Subcutaneous abdominal adipose tissue (tissue), 5 donors: Measurements from ENCODE around the gene RAB40B.

ENCODE experiments used
- H3K27ac ChIP-seq: one replicate; pipeline ENCODE4 v1.7.0; 2013; ENCODE audit warnings: low read depth, mild to moderate bottlenecking, inconsistent platforms, low read length, moderate library complexity
- H3K27me3 ChIP-seq, 5 donors: one replicate each; pipeline ENCODE4 v1.7.0; 2013; ENCODE audit warnings: low read length in 5 of 5, inconsistent platforms in 1 of 5; ENCODE audit not compliant: control insufficient read depth in 5 of 5, insufficient read depth in 4 of 5
- H3K36me3 ChIP-seq, 5 donors: one replicate each; pipeline ENCODE4 v1.7.0; 2013; ENCODE audit warnings: low read length in 5 of 5; ENCODE audit not compliant: control insufficient read depth in 5 of 5, insufficient read depth in 5 of 5
- H3K4me1 ChIP-seq, 5 donors: one replicate each; pipeline ENCODE4 v1.7.0; 2013; ENCODE audit warnings: low read length in 5 of 5, mild to moderate bottlenecking in 3 of 5, moderate library complexity in 1 of 5; ENCODE audit not compliant: control insufficient read depth in 5 of 5, insufficient read depth in 5 of 5
- H3K4me3 ChIP-seq, 5 donors: one replicate each; pipeline ENCODE4 v1.7.0; 2013; ENCODE audit warnings: low read length in 5 of 5, low read depth in 1 of 5
- H3K9ac ChIP-seq, 5 donors: one replicate each; pipeline ENCODE4 v1.7.0; 2013; ENCODE audit warnings: low read length in 5 of 5, mild to moderate bottlenecking in 4 of 5, moderate library complexity in 3 of 5
- H3K9me3 ChIP-seq, 5 donors: one replicate each; pipeline ENCODE4 v1.7.0; 2013; ENCODE audit warnings: low read length in 5 of 5; ENCODE audit not compliant: control insufficient read depth in 5 of 5
- donor health status: healthy.
- donor health status: healthy.
- donor health status: healthy.
- donor health status: healthy.
- donor health status: healthy.

The RAB40B gene

DNA sequence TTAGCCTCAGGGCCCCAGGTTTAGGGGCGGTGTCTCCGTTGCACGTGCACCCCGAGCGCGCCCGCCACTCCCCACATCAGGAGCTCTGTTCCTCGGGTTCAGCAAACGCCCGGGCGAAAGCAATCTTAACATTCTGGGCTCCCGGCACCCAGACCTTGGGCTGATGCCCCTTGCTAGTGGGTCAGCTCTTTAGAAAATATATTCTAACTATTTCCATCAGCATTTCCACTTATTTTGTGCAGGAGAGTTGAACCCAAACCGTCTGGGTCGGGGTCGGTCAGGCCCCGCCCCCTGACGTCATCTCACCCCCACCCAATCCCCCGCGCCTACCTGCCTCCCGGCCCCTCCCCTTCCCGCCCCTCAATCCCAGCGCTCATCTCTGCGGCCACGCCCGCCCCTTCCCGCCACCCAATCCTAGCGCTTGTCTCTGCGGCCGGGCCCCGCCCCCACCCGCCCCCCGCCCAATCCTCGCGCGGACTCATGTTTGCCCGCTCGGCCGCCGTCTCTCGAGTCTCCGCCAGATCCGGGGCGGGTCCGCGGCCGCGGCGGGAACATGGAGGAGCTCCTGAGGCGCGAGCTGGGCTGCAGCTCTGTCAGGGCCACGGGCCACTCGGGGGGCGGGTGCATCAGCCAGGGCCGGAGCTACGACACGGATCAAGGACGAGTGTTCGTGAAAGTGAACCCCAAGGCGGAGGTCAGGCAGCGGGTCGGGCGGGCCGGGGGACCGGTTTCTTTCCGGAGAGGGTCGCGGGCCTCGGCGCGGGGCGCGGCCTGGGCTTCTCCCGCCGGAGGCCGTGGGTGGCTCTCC is 17.9 kb upstream of the RAB40B start, which contains the start of gene FN3KRP:
TSS of gene FN3KRP (plus strand) at position 504 of the 808 bp plus-strand sequence. CDS start at position 554, 50 bp downstream.
- Histone ChIP-seq H3K27ac (peak within 1 kb of the TSS; percentile 16), H3K9ac (peak within 1 kb of the TSS; percentile 26 to 93 (median 80)), H3K9me3 (no peaks in the 10 kb centered on the region), H3K27me3 (no peaks in the 10 kb centered on the region), H3K4me3 (peak within 1 kb of the TSS; percentile 75 to 91 (median 84)), H3K36me3 (peaks cover 0 to 22% (median 17%) of the 10 kb centered on the region in 5 donors), H3K4me1 (peaks cover 1 to 22% (median 19%) of the 10 kb centered on the region in 5 donors)

GRCh38 chr17:82713071-82713723 is 14.7 kb upstream of the RAB40B start:
- H3K4me1 ChIP-seq, result peaks cover 1 to 21% (median 18%) of the 10 kb centered on the region in 5 donors
- H3K9ac ChIP-seq, result no peak overlapping the region
- H3K27me3 ChIP-seq, result peaks cover 0 to 10% (median 4%) of the 10 kb centered on the region in 5 donors
- no peaks in the 10 kb centered on the region for H3K9me3 ChIP-seq
- H3K27ac ChIP-seq, result no peak overlapping the region
- no peaks in the 10 kb centered on the region for H3K36me3 ChIP-seq
- no peak overlapping the region for H3K4me3 ChIP-seq

DNA sequence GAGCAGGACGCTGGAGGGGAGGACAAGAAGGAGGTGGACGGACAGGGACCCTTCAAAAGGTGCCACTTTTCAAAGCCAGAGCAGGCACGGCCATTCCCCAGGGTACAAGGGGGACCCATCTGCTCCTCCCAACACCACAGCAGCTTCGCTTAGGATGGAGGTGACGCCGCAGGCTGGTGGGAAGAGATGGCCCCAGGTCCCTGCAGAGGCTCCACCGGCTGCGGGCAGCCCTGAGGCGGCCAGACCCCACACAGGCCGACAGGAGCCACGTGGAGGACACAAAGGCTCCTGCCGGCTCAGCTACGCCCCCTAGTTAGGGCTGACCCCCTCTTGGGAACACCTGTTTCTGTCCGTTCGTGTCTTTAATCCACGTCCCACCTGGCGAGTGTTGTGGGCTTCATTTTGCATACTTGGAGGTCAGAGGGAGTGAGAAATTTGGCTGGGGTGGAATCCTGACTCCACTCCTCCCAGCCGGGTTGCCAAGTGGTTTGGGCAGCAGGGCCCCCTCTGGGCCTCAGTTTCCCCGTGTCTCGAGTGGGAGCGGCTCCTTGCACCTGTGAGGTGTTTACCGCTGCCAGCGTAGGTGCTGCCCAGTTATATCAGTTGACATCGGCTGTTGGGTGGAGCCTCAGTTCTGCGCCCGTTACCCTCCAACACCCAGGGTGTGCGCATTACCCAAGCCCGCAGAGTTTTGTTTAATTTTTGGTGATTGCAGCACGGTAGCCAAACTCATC is 12.2 kb upstream of the RAB40B start:
- H3K4me3 ChIP-seq, result no peak overlapping the region
- H3K9me3 ChIP-seq, result no peaks in the 10 kb centered on the region
- peaks cover 0 to 10% (median 4%) of the 10 kb centered on the region in 5 donors for H3K27me3 ChIP-seq
- no peak overlapping the region for H3K27ac ChIP-seq
- no peak overlapping the region for H3K9ac ChIP-seq
- H3K36me3 ChIP-seq, result no peaks in the 10 kb centered on the region
- H3K4me1 ChIP-seq, result peaks cover 0 to 1% (median under 1%) of the 10 kb centered on the region in 5 donors

- peaks cover 2 to 10% (median 6%) of the 10 kb centered on the region in 5 donors for H3K27me3 ChIP-seq
- H3K4me3 ChIP-seq, result no peak overlapping the region
- H3K27ac ChIP-seq, result no peak overlapping the region
- no peaks in the 10 kb centered on the region for H3K36me3 ChIP-seq
- no peaks in the 10 kb centered on the region for H3K9me3 ChIP-seq
- H3K9ac ChIP-seq, result no peak overlapping the region
- H3K4me1 ChIP-seq, result no peaks in the 10 kb centered on the region
Measured at GRCh38 chr17:82709676-82710498, 11.4 kb upstream of the RAB40B start.

DNA sequence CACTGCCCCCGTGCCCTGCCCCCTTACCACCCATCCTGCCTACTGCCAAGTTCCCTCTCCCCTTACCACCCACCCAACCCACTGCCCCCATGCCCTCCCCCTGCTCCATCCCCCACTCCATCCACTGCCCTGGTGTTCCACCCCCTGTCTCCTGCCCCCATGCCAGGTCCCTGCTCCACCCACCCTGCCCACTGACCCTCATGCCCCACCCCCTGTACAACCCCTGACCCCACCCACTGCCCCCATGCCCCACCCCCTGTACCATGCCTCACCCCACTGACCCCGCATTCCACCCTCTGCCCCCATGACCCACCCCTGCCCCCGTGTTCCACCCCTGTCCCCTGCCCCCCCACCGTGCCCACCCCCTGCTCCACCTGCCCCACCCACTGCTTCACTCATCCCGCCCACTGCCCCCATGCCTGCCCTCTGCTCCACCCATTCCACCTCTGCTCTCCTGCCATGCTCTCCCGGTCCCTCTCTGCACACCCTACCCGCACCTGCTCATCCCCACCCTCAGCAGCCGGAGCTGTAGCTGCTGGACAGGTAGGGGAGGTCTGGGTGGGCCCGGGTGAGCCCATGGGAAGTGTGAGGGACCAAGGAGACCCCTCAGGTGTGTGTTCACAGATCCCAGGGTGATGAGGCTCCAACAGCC is 10.7 kb upstream of the RAB40B start:
- Histone ChIP-seq H3K4me3 (no peak overlapping the region), H3K36me3 (no peaks in the 10 kb centered on the region), H3K27me3 (peaks cover 3 to 13% (median 8%) of the 10 kb centered on the region in 5 donors), H3K27ac (no peak overlapping the region), H3K9me3 (no peaks in the 10 kb centered on the region), H3K4me1 (no peaks in the 10 kb centered on the region), H3K9ac (no peak overlapping the region)

DNA sequence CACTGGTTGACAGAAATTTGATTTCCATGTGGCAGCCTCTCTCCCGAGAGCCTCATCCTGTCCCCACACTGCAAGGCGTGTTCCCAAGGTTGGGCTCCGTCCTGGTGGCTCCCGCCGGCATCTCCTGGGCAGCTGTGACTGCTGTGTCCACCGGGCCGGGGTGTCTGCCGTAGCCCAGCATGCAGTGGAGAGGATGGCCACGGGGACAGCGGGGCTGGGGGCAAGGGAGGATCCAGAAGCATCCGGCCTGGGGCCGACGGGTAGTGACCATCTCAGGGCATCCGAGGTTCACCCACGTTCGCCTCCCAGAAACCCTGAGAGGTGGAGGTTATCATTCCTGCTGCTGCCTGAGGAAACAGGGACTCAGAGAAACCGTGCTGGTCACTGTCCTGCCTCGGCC is 7.3 kb upstream of the RAB40B start:
- H3K27ac ChIP-seq, result no peak overlapping the region
- no peaks in the 10 kb centered on the region for H3K36me3 ChIP-seq
- no peaks in the 10 kb centered on the region for H3K9me3 ChIP-seq
- H3K27me3 ChIP-seq, result peaks cover 4 to 16% (median 8%) of the 10 kb centered on the region in 5 donors
- H3K9ac ChIP-seq, result no peak overlapping the region
- H3K4me3 ChIP-seq, result no peak overlapping the region
- H3K4me1 ChIP-seq, result no peaks in the 10 kb centered on the region

- H3K9me3 ChIP-seq, result no peaks in the 10 kb centered on the region
- no peaks in the 10 kb centered on the region for H3K4me1 ChIP-seq
- no peak overlapping the region for H3K9ac ChIP-seq
- no peaks in the 10 kb centered on the region for H3K36me3 ChIP-seq
- no peak overlapping the region for H3K4me3 ChIP-seq
- no peak overlapping the region for H3K27ac ChIP-seq
- peaks cover 0 to 8% (median 7%) of the 10 kb centered on the region in 5 donors for H3K27me3 ChIP-seq
Measured at GRCh38 chr17:82704886-82705285, 6.4 kb upstream of the RAB40B start.

DNA sequence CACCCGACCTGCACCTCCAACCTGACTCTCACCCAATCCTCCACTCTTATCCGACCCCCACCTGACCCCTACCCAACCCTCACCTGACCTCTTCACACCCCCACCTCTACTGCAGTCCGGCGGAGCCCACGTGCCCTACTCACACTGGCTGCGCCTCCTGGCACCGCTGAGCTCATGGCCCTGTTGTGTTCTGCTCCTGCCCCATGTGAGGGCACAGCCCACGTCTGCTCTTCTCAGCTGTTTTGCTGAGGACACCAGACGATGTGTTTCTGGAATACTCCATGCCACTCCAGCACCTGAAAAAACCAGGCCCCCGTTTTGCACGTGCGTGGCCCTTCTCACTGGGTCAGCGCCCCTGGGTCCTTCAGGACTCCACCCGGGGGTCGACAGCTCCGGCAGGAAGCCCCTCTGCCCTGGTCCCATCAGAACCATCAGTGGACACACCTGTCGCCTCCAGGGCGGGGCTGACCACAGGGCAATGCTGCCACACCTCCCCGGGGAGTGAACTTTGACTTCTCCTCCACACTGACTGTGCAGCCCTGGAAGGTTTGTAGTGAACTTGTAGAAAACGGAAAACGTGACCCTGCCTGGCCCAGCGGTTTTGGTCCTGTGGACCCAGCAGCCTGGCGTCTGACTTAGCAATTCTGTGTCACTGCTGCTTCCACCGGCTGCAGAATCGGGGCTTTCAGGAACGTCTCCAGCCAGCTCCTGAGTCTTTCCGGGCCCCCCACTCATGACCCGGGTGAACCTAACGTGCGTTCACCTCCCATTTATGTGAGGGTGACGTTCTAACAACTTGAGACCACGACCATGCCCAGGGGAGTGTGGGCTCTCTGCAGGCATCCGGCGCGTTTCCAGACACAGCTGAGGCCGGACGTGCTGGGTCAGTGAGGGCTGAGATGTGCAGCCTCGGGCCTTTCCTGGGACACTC is 5.7 kb upstream of the RAB40B start:
- no peak overlapping the region for H3K4me3 ChIP-seq
- H3K9me3 ChIP-seq, result no peaks in the 10 kb centered on the region
- peaks cover 0 to 8% (median 6%) of the 10 kb centered on the region in 5 donors for H3K27me3 ChIP-seq
- H3K4me1 ChIP-seq, result peaks cover 3 to 6% (median 6%) of the 10 kb centered on the region in 5 donors
- H3K27ac ChIP-seq, result no peak overlapping the region
- no peak overlapping the region for H3K9ac ChIP-seq
- H3K36me3 ChIP-seq, result no peaks in the 10 kb centered on the region
